Measurements from ENCODE around the gene TNK2. TPM values are rescaled to one million over a fixed set of nuclear protein-coding genes. Genes with fewer than 3 reads are reported as not detected.

The TNK2 gene
- total RNA-seq, 1 donor from 2014 or later, result 56.7 TPM

- ATAC-seq (no peak), DNase-seq (no peak)
- no peak for TF ChIP-seq CTCF (IDR thresholded peaks at IDR 0.05)
- Histone ChIP-seq H3K27me3 (ENCODE audit: low read depth) (no peaks in the 10 kb centered on the region), H3K27ac (no peak overlapping the region), H3K4me3 (no peak overlapping the region), H3K4me1 (peaks cover 17% of the 10 kb centered on the region), H3K36me3 (peaks cover 69% of the 10 kb centered on the region), H3K9me3 (no peaks in the 10 kb centered on the region)
- intact Hi-C loops (cut with DNase I), result no loop called here
These were observed 26.9 kb downstream of the TNK2 start for GRCh38 chr3:195881276-195881988.

GRCh38 chr3:195880037-195880431, 28.3 kb downstream of the TNK2 start:
- no peak for ATAC-seq
- Histone ChIP-seq H3K27me3 (ENCODE audit: low read depth) (no peaks in the 10 kb centered on the region), H3K36me3 (peaks cover 73% of the 10 kb centered on the region), H3K9me3 (no peaks in the 10 kb centered on the region), H3K4me3 (no peak overlapping the region), H3K4me1 (peaks cover 5% of the 10 kb centered on the region), H3K27ac (no peak overlapping the region)
- no peak for DNase-seq
- intact Hi-C loops (cut with DNase I), result no loop called here
- TF ChIP-seq CTCF (IDR thresholded peaks at IDR 0.05), result no peak

GRCh38 chr3:195879416-195880036, 28.8 kb downstream of the TNK2 start:
- H3K4me3 ChIP-seq, result no peak overlapping the region
- H3K9me3 ChIP-seq, result no peaks in the 10 kb centered on the region
- ATAC-seq (no peak), DNase-seq (no peak)
- intact Hi-C loops (cut with DNase I), result no loop called here
- H3K27me3 ChIP-seq (ENCODE audit: low read depth), result no peaks in the 10 kb centered on the region
- TF ChIP-seq CTCF (IDR thresholded peaks at IDR 0.05), result no peak
- H3K36me3 ChIP-seq, result peaks cover 68% of the 10 kb centered on the region
- peaks cover under 1% of the 10 kb centered on the region for H3K4me1 ChIP-seq
- no peak overlapping the region for H3K27ac ChIP-seq

GRCh38 chr3:195878424-195879274, 29.7 kb downstream of the TNK2 start:
- Histone ChIP-seq H3K27me3 (ENCODE audit: low read depth) (no peaks in the 10 kb centered on the region), H3K9me3 (no peaks in the 10 kb centered on the region), H3K27ac (no peak overlapping the region), H3K4me1 (no peaks in the 10 kb centered on the region), H3K4me3 (no peak overlapping the region), H3K36me3 (peaks cover 59% of the 10 kb centered on the region)
- DNase-seq (no peak), ATAC-seq (no peak)
- no peak for TF ChIP-seq CTCF (IDR thresholded peaks at IDR 0.05)
- intact Hi-C loops (cut with DNase I), result no loop called here

- Histone ChIP-seq H3K4me1 (no peaks in the 10 kb centered on the region), H3K4me3 (no peak overlapping the region), H3K36me3 (peaks cover 55% of the 10 kb centered on the region), H3K27ac (no peak overlapping the region), H3K9me3 (no peaks in the 10 kb centered on the region), H3K27me3 (ENCODE audit: low read depth) (no peaks in the 10 kb centered on the region)
- TF ChIP-seq CTCF (IDR thresholded peaks at IDR 0.05), result no peak
- intact Hi-C loops (cut with DNase I), result no loop called here
- no peak for ATAC-seq
- no peak for DNase-seq
These were observed 30.5 kb downstream of the TNK2 start for GRCh38 chr3:195877767-195878423.

All from lower lobe of right lung (tissue), 2 donors.